WTC11 (cell line): Measurements from ENCODE around the gene IPO4. TPM values are rescaled to one million over a fixed set of nuclear protein-coding genes. Genes with fewer than 3 reads are reported as not detected.

ENCODE experiments used
- AFF4 ChIP-seq: sonication (generic); formaldehyde crosslinking; IDR thresholded peaks from 2 replicates; pipeline ENCODE4 v1.8.1; 2023; ENCODE audit warnings: mild to moderate bottlenecking, missing genetic modification reagents, borderline replicate concordance
- ATF1 ChIP-seq: sonication (generic); formaldehyde crosslinking; IDR thresholded peaks from 2 replicates; pipeline ENCODE4 v1.8.1; 2023; ENCODE audit warnings: mild to moderate bottlenecking, moderate library complexity, missing genetic modification reagents
- ATF3 ChIP-seq: sonication (generic); formaldehyde crosslinking; conservative IDR thresholded peaks from 2 replicates; pipeline ENCODE4 v1.8.1; 2022; ENCODE audit warnings: mild to moderate bottlenecking, missing genetic modification reagents
- CDX4 ChIP-seq: fragments of 250-450 bp; sonication (Bioruptor Pico); IDR thresholded peaks from 2 replicates; pipeline ENCODE4 v1.9.0; 2021; ENCODE audit warnings: moderate library complexity, mild to moderate bottlenecking, inconsistent platforms, borderline replicate concordance
- E2F4 ChIP-seq: sonication (generic); formaldehyde crosslinking; IDR thresholded peaks from 2 replicates; pipeline ENCODE4 v1.8.1; 2022; ENCODE audit warnings: low read depth, mild to moderate bottlenecking, moderate library complexity, missing genetic modification reagents, borderline replicate concordance
- ERG ChIP-seq: fragments of 250-450 bp; sonication (Bioruptor Pico); IDR thresholded peaks from 2 replicates; pipeline ENCODE4 v1.8.0; 2021; ENCODE audit warnings: mild to moderate bottlenecking
- GTF2I ChIP-seq: fragments of 250-450 bp; sonication (Bioruptor Pico); conservative IDR thresholded peaks from 2 replicates; pipeline ENCODE4 v1.4.0; 2021; ENCODE audit warnings: mild to moderate bottlenecking
- HMGA2 ChIP-seq: fragments of 250-450 bp; sonication (Bioruptor Pico); IDR thresholded peaks from 2 replicates; pipeline ENCODE4 v1.4.0; 2021; ENCODE audit warnings: mild to moderate bottlenecking, moderate library complexity
- JUN ChIP-seq: sonication (generic); formaldehyde crosslinking; IDR thresholded peaks from 2 replicates; pipeline ENCODE4 v1.8.0; 2023; ENCODE audit warnings: mild to moderate bottlenecking, missing genetic modification reagents
- NFYB ChIP-seq: sonication (generic); formaldehyde crosslinking; conservative IDR thresholded peaks from 2 replicates; pipeline ENCODE4 v1.8.0; 2022; ENCODE audit warnings: low read depth, missing genetic modification reagents
- NR2C2 ChIP-seq: sonication (generic); formaldehyde crosslinking; IDR thresholded peaks from 2 replicates; pipeline ENCODE4 v1.8.0; 2022; ENCODE audit warnings: mild to moderate bottlenecking, missing genetic modification reagents
- PRDM15 ChIP-seq: sonication (generic); formaldehyde crosslinking; IDR thresholded peaks from 2 replicates; pipeline ENCODE4 v1.8.0; 2022; ENCODE audit warnings: missing genetic modification reagents
- TEAD1 ChIP-seq: sonication (generic); formaldehyde crosslinking; IDR thresholded peaks from 2 replicates; pipeline ENCODE4 v1.8.0; 2022; ENCODE audit warnings: mild to moderate bottlenecking, missing genetic modification reagents
- TP53 ChIP-seq: sonication (generic); formaldehyde crosslinking; IDR thresholded peaks from 2 replicates; pipeline ENCODE4 v1.8.1; 2023; ENCODE audit warnings: mild to moderate bottlenecking, missing genetic modification reagents
- ZBTB21 ChIP-seq: sonication (generic); formaldehyde crosslinking; IDR thresholded peaks from 2 replicates; pipeline ENCODE4 v1.8.1; 2023; ENCODE audit warnings: mild to moderate bottlenecking, missing genetic modification reagents, borderline replicate concordance
- ZNF138 ChIP-seq: sonication (generic); formaldehyde crosslinking; conservative IDR thresholded peaks from 2 replicates; pipeline ENCODE4 v1.8.1; 2022; ENCODE audit warnings: mild to moderate bottlenecking, moderate library complexity, missing genetic modification reagents
- ZNF263 ChIP-seq: sonication (generic); formaldehyde crosslinking; IDR thresholded peaks from 2 replicates; pipeline ENCODE4 v1.8.1; 2022; ENCODE audit warnings: low read depth, mild to moderate bottlenecking, moderate library complexity, missing genetic modification reagents
- ZNF423 ChIP-seq: fragments of 250-450 bp; sonication (Bioruptor Pico); IDR thresholded peaks from 2 replicates; pipeline ENCODE4 v2.1.2; 2022; ENCODE audit warnings: mild to moderate bottlenecking, moderate library complexity
- total RNA-seq: library from RNA; stranded (reverse); gene quantifications from 3 replicates; pipeline ENCODE4 v1.2.3, GENCODE V29; 2021
- TF ChIP-seq, protein P1 (sequence below): sonication (generic); formaldehyde crosslinking; IDR thresholded peaks from 2 replicates; pipeline ENCODE4 v1.8.1; 2023; ENCODE audit warnings: mild to moderate bottlenecking, moderate library complexity, missing genetic modification reagents
- TF ChIP-seq, protein P2 (sequence below): sonication (generic); formaldehyde crosslinking; IDR thresholded peaks from 2 replicates; pipeline ENCODE4 v1.8.0; 2022; ENCODE audit warnings: mild to moderate bottlenecking, missing genetic modification reagents
- TF ChIP-seq, protein P3 (sequence below): fragments of 250-450 bp; sonication (Bioruptor Pico); IDR thresholded peaks from 2 replicates; pipeline ENCODE4 v2.1.2; 2022; ENCODE audit warnings: mild to moderate bottlenecking, moderate library complexity

The IPO4 gene
- total RNA-seq, 1 experiment from 2014 or later: 128 TPM

DNA sequence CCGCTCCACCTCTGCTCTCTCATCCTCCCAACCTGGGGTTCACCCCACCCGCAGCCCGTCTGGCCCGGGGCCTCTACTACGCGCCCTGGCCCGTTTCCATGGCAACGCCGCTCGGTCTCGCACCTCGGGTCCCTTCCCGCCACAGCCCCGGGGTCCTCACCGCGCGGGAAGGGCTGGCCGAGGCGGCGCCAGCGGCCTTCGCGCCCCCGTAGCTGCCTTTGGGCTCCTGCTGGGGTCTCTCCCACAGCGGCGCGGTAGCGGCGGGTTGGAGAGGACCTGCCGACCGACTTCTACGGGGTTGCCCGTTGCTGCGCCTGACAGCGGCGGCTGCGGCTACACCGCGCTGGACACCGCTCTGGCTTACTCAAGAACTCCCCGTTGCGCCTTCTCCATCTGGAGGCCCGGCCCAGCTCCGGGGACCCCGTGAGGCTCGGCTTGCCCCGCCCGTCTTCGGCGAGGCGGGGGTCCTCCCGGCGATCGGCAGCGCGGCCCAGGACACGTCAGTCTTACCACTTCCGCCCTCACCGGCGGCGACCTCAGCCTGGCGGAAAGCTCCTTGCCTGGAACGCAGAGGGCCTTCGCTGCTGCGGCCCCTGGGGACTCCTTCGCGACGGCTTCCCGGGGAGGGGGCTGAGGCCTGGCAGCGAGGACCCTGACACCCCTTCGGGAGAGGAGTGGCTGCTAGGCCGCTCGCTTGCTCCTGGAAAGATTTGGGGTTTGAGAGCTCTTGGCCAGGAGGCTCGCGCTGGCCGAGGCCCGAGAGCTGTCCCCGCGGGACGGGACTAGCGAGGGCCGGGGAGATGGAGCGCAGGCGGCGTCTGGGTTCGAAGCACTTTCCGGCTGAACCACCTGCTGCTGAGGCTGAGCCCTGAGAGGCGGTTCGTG is 6.8 kb upstream of the IPO4 start, which contains the start of gene TM9SF1 (continued):
- TF ChIP-seq, protein P1, sequence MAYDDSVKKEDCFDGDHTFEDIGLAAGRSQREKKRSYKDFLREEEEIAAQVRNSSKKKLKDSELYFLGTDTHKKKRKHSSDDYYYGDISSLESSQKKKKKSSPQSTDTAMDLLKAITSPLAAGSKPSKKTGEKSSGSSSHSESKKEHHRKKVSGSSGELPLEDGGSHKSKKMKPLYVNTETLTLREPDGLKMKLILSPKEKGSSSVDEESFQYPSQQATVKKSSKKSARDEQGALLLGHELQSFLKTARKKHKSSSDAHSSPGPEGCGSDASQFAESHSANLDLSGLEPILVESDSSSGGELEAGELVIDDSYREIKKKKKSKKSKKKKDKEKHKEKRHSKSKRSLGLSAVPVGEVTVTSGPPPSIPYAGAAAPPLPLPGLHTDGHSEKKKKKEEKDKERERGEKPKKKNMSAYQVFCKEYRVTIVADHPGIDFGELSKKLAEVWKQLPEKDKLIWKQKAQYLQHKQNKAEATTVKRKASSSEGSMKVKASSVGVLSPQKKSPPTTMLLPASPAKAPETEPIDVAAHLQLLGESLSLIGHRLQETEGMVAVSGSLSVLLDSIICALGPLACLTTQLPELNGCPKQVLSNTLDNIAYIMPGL (CRISPR knock-in tag): peak; percentile 74; the same call in 1 of the 2 replicates
- TF ChIP-seq NR2C2 (CRISPR knock-in tag): peak; percentile 50; the same call in 1 of the 2 replicates
- no peak for TF ChIP-seq GTF2I
- peak; percentile 89; the same call in 1 of the 2 replicates for TF ChIP-seq TP53 (CRISPR knock-in tag)
- TF ChIP-seq, protein P2, sequence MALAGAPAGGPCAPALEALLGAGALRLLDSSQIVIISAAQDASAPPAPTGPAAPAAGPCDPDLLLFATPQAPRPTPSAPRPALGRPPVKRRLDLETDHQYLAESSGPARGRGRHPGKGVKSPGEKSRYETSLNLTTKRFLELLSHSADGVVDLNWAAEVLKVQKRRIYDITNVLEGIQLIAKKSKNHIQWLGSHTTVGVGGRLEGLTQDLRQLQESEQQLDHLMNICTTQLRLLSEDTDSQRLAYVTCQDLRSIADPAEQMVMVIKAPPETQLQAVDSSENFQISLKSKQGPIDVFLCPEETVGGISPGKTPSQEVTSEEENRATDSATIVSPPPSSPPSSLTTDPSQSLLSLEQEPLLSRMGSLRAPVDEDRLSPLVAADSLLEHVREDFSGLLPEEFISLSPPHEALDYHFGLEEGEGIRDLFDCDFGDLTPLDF (CRISPR knock-in tag): peak; percentile 80
- peak; percentile 88 for TF ChIP-seq E2F4
- TF ChIP-seq HMGA2 (CRISPR knock-in tag): no peak
- no peak; the same call in 1 of the 2 replicates for TF ChIP-seq ZNF263 (CRISPR knock-in tag)
- 0 out of 2 replicates have a peak, but pooled peaks have one; percentile 43 for TF ChIP-seq CDX4 (CRISPR knock-in tag)
- no peak for TF ChIP-seq ATF3 (CRISPR knock-in tag)
- TF ChIP-seq AFF4 (CRISPR knock-in tag): 0 out of 2 replicates have a peak, but pooled peaks have one; percentile 56
- TF ChIP-seq NFYB: no peak
- 0 out of 2 replicates have a peak, but pooled peaks have one; percentile 3 for TF ChIP-seq ZNF138 (CRISPR knock-in tag)
- 0 out of 2 replicates have a peak, but pooled peaks have one; percentile 45 for TF ChIP-seq ERG (CRISPR knock-in tag)
- no peak for TF ChIP-seq ATF1 (CRISPR knock-in tag)
- TF ChIP-seq, protein P3, sequence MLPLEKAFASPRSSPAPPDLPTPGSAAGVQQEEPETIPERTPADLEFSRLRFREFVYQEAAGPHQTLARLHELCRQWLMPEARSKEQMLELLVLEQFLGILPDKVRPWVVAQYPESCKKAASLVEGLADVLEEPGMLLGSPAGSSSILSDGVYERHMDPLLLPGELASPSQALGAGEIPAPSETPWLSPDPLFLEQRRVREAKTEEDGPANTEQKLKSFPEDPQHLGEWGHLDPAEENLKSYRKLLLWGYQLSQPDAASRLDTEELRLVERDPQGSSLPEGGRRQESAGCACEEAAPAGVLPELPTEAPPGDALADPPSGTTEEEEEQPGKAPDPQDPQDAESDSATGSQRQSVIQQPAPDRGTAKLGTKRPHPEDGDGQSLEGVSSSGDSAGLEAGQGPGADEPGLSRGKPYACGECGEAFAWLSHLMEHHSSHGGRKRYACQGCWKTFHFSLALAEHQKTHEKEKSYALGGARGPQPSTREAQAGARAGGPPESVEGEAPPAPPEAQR: no peak
- peak; percentile 72 for TF ChIP-seq TEAD1 (CRISPR knock-in tag)
- TF ChIP-seq JUN (CRISPR knock-in tag): peak; percentile 42; the same call in 1 of the 2 replicates
- TF ChIP-seq ZNF423: no peak
- TF ChIP-seq PRDM15 (CRISPR knock-in tag): no peak
- TF ChIP-seq ZBTB21 (CRISPR knock-in tag): no peak
